HG02623 (cell line): Measurements from ENCODE around the gene CCDC149.

ENCODE experiments used
- ATAC-seq: cut with Tn5 transposase; IDR thresholded peaks from one replicate; pipeline ENCODE4 v1.9.1; 2021; ENCODE audit warnings: moderate library complexity; ENCODE audit not compliant: unreplicated experiment

The CCDC149 gene

GRCh38 chr4:24845132-24845531 is 67.7 kb downstream of the CCDC149 start:
- no peak for ATAC-seq

DNA sequence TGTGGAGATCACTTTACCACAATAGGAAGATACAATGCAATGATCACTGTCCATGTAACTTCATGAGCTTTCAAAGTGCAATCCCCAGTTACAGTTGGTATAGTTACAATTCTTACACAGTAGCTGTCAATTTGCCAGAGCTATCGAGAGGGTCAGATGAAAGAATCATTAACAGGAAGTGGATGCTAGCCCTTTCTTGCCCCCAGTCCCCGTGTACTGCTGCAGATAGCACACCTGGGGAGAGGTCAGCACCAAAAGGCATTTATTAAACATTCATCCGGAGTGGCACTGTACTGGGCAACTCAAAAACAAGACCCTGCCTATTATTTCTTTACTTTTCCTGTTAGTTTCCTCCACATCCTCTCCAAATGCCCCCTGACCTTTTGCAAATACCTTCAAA is 69.7 kb downstream of the CCDC149 start:
- no peak for ATAC-seq

GRCh38 chr4:24842356-24842755 is 70.5 kb downstream of the CCDC149 start:
- ATAC-seq, result no peak

DNA sequence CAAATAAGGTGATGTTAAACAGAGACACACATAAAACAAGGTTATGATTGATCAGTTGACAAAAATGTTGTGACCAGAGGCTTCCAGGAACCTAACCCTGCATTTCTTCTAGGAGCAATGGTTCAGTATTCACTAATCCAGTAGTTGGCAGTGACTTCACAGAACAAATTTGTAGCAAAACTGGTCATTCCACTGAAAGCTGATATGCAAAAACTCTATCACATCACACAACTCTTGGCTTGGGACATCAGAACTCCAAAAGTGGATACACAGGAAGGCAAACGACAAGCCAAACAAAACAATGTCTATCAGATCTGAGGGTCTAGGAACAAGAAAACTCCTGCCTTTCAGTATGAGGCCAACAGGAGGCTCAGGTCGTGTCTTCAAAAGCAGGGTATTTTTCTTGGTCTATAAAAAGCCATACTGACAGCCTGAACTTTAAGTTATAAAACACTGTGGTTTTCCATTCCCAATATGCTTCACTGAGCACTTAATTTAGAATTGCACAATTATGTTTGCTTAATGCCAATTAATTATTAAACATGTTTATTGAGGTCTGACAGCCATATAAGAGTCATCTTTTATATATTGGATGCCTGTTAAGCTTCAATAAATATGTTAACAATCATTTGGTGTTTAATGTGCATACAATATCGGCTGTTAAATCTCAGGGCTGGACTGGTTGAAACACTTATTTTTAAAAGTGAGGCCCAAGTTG is 71.9 kb downstream of the CCDC149 start:
- ATAC-seq, result no peak

- no peak for ATAC-seq
Observed at GRCh38 chr4:24840362-24840761, 72.5 kb downstream of the CCDC149 start.

DNA sequence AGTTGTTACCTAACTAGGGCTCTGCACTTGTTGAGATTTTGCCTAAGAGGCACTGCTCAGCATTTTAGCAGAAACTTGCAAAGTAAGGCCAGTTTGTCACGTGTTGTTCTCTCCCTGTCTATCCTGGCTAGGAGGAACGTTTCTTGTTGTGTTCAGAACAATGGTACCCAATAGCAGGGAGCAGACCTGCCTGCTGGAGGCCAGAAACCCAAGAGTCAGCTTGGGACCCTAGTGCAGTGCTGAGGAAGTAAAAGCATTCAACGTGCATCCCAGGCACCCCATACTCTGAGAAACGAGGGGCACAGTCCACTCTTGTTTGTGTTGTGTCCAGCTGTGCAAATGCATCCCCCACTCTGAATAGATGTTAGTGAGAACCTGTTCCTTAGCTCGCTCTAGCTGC is 75.1 kb downstream of the CCDC149 start:
- ATAC-seq, result no peak

GRCh38 chr4:24837336-24837735 is 75.5 kb downstream of the CCDC149 start:
- ATAC-seq, result no peak

- no peak for ATAC-seq
Observed at GRCh38 chr4:24836661-24837242, 76.1 kb downstream of the CCDC149 start.

- ATAC-seq, result no peak
Observed at GRCh38 chr4:24835696-24836095, 77.1 kb downstream of the CCDC149 start.

- ATAC-seq, result no peak
Observed at GRCh38 chr4:24831637-24832036, 81.2 kb downstream of the CCDC149 start.

DNA sequence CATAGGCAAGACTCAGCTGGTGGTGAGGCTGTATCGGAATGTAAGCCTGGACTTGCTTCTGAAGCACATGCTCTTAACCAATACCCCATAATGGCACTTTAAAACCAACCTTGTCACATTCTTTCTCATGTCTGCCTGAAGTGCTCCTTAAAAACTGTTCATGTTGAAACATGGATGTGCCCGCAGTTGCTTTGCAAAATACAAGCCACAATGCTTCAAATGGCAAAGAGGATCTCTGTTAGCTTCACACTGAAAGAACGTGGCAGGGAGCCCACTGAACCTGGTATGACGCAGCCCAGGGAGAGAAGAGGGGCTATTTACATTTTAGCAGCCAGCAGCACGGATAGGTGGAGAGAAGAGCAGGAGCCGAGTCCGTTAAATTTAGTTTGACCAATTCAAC is 88.1 kb downstream of the CCDC149 start:
- ATAC-seq, result no peak

DNA sequence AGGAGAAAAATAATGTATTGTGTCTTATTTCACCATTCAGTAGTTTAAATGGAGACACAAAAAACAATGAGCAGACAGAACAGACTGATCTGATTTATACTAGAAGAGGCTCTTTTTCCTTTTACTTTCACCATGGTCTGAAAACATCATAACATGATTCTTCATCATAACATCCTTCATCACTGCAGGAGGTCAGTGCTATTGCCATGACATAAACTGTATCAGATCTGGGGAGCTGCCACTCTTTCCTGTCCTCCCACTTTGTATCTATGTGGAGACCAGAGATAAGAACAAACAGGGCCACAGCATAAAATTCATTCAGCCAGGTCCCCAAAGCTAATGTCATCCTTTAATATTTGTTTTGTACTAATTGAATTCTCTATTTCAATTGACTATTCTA is 92.3 kb downstream of the CCDC149 start:
- no peak for ATAC-seq

- ATAC-seq, result no peak
Observed at GRCh38 chr4:24816797-24817196, 96.0 kb downstream of the CCDC149 start.

- ATAC-seq, result no peak
Observed at GRCh38 chr4:24813732-24814131, 99.1 kb downstream of the CCDC149 start.

DNA sequence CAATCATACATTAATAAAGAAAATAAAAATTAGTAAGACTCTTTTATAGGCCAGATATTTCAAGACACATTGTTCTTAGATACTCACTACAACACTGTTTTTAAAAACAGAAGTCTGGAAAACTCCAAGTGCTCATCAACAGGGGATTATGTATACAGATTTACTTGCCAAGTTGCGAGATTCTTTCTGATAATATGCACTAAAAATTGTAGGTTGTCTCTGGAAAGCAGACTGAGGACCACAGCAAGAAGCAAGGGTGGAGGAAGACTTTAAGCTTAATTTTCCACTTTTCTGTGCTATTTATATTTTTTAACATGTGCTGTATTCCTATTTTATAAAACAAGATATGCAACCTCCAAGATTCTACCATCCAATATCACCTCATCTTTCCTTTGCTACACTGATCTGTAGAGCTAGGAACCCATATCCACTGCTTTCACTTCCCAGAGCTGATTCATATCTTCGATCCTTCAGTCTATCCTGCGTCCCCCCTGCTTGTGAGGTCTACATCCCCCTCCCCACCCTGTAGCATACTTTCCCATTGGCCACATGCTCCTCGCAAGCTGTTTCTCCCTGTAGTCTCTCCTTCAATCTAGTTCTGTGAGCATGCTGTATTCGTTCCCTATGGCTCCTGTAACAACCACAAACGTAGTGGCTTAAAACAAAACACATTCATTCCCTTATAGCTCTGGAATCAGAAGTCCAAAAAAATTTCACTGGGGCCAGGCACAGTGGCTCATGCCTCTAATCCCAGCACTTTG is 101.8 kb downstream of the CCDC149 start:
- ATAC-seq, result no peak

DNA sequence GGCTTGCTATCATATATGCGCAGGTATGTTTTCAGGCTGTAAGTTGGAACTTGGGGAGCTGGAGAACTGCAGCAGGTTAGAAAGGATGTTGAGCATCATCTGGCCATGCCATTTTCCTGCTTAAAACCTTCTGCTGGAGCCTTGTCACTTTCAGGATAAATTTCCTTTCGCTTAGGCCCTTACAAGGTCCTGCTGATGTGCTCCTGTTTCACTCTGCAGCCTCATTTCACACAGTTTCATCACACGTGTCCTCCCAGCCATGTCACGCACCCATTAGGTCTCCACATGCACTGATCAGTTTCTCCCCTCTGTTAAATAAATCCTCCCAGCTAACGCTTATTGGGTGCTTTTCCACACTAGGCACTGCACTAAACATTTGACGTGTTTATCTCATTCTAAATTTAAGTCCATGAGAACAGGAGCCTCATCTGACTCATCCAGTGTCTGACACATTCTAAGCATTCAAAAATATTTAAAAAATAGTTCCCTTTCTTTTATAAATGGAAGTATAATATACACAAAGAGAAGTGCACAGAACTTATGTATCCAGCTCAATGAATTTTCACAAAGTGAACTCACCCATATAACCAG is 102.9 kb downstream of the CCDC149 start:
- ATAC-seq, result no peak

DNA sequence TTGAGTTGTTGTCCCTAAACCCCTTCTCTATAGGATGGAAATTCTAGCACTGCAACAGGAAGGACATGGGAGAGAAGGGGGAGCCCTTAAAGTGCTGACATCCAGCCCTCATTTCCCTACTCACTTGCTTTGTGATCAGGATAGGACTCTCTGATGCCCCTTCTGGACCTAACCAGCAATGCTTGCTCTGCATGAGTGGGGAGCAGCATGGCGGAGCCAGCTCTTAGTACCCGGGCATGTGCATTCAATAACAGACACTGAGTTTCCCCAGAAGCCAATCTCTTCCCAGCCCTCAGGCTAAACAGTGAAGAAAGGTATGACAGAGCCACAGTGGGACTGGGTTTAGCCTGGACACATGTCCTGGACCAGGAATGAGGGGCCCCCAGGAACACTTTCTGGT is 103.5 kb downstream of the CCDC149 start:
- ATAC-seq, result no peak

DNA sequence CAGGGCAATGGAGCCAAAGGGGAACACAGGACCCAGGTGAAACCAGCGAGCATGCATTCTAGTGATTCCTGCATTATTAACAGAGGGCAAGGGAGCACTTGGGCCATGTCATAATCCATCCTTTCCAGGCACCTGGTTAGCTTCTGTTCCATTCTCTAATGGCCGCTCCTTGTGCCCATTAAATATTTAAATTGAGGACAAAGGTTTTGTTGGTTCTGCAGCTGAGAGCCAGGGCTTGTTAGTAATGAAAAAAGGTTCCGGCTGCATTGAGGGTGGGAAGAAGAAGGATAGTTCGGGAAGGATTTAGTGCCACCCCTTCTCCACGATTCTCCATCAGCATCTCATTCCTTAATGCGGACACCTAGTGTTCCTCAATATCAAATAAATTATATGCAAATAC is 103.9 kb downstream of the CCDC149 start:
- ATAC-seq, result no peak

- no peak for ATAC-seq
Observed at GRCh38 chr4:24808261-24808660, 104.6 kb downstream of the CCDC149 start.

DNA sequence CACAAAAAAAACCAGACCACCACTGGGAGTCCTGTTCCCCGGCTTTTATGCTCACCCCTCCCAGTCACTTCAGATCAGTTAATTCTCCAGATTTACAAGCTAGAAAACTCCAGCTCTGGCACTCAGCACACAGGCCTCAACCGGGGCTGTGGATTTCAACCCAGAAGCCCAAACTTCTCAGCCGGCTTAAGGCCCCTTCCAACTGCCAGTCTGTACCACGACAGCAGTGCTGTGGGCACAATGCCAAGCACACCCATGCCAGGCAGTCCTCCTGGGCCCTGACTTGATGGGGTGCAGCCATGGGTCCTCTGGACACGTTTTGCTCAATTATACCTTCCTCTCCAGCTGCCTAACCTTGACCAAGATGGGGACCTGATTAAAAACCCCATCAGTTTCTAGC is 105.2 kb downstream of the CCDC149 start:
- ATAC-seq, result no peak

DNA sequence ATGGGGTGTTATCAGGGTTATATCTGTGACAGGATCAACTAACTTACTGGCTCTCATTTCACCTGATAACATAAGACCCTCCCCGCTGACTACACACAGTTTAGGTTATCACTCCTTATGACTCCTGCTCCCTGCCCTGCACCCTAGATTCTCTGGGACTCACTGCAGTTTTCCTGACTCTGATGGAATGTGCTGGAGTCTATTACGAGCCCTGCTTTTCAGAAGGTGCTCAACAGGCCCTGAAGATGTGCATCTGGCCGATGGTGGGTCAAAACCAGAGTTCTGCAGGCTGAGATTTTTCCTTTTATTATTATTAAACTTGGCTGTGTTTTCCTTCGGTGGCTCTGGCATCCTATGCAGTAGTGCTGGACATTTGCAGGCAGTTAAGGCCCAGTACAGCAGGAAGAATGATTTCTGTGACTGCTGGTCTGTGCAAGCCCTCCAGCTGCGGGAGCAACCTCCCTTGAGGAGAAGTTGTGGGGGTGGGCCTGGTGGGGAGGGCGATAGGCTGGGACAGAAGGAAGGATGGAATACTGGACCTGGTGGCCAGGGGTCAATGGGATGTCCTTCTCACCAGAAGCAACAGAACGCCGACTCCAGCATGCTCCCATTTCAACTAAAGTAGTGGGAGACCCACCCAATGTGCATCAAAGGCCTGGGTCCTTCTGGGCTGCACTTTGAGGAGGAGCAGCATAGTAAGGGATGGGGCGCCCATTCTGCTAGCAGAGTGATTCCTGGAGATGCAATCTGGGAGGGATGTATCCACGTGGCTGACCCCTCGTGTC is 106.4 kb downstream of the CCDC149 start:
- ATAC-seq, result no peak
